GM12878 (cell line): ENCODE results near the gene IFNGR2.

ENCODE experiments used
- CEBPB ChIP-seq, 2 experiments: fragments of 150-350 bp in 1 of 2; IDR thresholded peaks; 2 replicates each; pipeline ENCODE4 v1.6.1; 2012 to 2014; ENCODE audit warnings: low read depth in 2 of 2, low read length in 2 of 2, borderline replicate concordance in 1 of 2, inconsistent platforms in 1 of 2
- EZH2 ChIP-seq: IDR thresholded peaks from 2 replicates; pipeline ENCODE4 v1.6.1; 2012; ENCODE audit warnings: low read depth, mild to moderate bottlenecking, control low read depth, inconsistent platforms, low read length, borderline replicate concordance; ENCODE audit not compliant: control insufficient read depth
- HDAC2 ChIP-seq: fragments of 200-600 bp; sonication (generic); IDR thresholded peaks from 2 replicates; pipeline ENCODE4 v1.6.1; 2017
- MXI1 ChIP-seq: fragments of 150-350 bp; IDR thresholded peaks from 2 replicates; pipeline ENCODE4 v1.6.1; 2011; ENCODE audit warnings: low read depth, mild to moderate bottlenecking, inconsistent platforms, low read length, improper control_type of control experiment
- POLR2A ChIP-seq: IDR thresholded peaks from 2 replicates; pipeline ENCODE4 v1.6.1; 2011; ENCODE audit warnings: low read depth, mild to moderate bottlenecking, low read length
- SMC3 ChIP-seq: IDR thresholded peaks from 2 replicates; pipeline ENCODE4 v1.6.1; 2011; ENCODE audit warnings: low read length, improper control_type of control experiment, borderline replicate concordance
- TCF12 ChIP-seq: IDR thresholded peaks from 2 replicates; pipeline ENCODE4 v1.6.1; 2011; ENCODE audit warnings: low read depth, mild to moderate bottlenecking, low read length
- ZNF207 ChIP-seq: fragments of 450-650 bp; IDR thresholded peaks from 2 replicates; pipeline ENCODE4 v1.6.1; 2014; ENCODE audit warnings: antibody characterized with exemption, mild to moderate bottlenecking, borderline replicate concordance
- TF ChIP-seq, protein P1 (sequence below): fragments of 150-350 bp; IDR thresholded peaks from 2 replicates; pipeline ENCODE4 v1.6.1; 2016; ENCODE audit warnings: low read depth, low read length
- TF ChIP-seq, protein P2 (sequence below), 3 experiments: IDR thresholded peaks in 2 of 3; conservative IDR thresholded peaks in 1 of 3; 2 replicates each; pipeline ENCODE4 v1.5.1; 2011; ENCODE audit warnings: low read depth in 3 of 3, low read length in 3 of 3, mild to moderate bottlenecking in 3 of 3, control low read depth in 2 of 3, moderate library complexity in 2 of 3, inconsistent platforms in 1 of 3, mixed read lengths in 1 of 3; ENCODE audit not compliant: control insufficient read depth in 2 of 3, insufficient read depth in 1 of 3; ENCODE audit errors: extremely low read depth in 1 of 3
- TF ChIP-seq, protein P3 (sequence below): IDR thresholded peaks from 2 replicates; pipeline ENCODE4 v1.6.1; 2012; ENCODE audit warnings: low read depth, low read length, improper control_type of control experiment
- TF ChIP-seq, protein P4 (sequence below): fragments of 450-650 bp; formaldehyde crosslinking; IDR thresholded peaks from 2 replicates; pipeline ENCODE4 v1.5.0; 2022; ENCODE audit warnings: mild to moderate bottlenecking, missing genetic modification characterization

DNA sequence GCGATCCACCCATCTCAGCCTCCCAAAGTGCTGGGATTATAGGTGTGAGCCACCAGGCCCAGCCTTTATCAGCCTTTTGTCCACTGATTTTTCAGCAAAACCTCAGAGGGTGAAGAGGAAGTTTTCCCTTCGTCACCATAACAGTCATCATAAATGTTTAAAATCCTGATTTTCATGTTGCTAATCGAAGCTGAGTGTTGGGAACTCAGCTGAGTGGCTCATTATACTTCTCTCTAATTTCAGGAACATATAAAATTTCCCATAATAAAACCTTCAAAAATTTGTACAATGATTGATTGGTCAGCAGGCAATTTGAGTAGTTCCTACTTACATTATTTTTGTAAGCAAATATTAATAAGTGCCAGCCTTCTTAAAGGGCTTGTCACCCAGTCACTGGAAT, 31.8 kb upstream of the IFNGR2 start:
- TF ChIP-seq HDAC2 (no peak), SMC3 (no peak), CEBPB (IDR thresholded peaks at IDR 0.05; ENCODE audit: borderline replicate concordance in 1 of 2, low read depth in 2 of 2, low read length in 2 of 2) (no peak), POLR2A (no peak), EZH2 (no peak), ZNF207 (no peak), TCF12 (no peak), MXI1 (no peak)
- TF ChIP-seq, protein P1, sequence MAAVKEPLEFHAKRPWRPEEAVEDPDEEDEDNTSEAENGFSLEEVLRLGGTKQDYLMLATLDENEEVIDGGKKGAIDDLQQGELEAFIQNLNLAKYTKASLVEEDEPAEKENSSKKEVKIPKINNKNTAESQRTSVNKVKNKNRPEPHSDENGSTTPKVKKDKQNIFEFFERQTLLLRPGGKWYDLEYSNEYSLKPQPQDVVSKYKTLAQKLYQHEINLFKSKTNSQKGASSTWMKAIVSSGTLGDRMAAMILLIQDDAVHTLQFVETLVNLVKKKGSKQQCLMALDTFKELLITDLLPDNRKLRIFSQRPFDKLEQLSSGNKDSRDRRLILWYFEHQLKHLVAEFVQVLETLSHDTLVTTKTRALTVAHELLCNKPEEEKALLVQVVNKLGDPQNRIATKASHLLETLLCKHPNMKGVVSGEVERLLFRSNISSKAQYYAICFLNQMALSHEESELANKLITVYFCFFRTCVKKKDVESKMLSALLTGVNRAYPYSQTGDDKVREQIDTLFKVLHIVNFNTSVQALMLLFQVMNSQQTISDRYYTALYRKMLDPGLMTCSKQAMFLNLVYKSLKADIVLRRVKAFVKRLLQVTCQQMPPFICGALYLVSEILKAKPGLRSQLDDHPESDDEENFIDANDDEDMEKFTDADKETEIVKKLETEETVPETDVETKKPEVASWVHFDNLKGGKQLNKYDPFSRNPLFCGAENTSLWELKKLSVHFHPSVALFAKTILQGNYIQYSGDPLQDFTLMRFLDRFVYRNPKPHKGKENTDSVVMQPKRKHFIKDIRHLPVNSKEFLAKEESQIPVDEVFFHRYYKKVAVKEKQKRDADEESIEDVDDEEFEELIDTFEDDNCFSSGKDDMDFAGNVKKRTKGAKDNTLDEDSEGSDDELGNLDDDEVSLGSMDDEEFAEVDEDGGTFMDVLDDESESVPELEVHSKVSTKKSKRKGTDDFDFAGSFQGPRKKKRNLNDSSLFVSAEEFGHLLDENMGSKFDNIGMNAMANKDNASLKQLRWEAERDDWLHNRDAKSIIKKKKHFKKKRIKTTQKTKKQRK = no peak
- TF ChIP-seq, protein P2, sequence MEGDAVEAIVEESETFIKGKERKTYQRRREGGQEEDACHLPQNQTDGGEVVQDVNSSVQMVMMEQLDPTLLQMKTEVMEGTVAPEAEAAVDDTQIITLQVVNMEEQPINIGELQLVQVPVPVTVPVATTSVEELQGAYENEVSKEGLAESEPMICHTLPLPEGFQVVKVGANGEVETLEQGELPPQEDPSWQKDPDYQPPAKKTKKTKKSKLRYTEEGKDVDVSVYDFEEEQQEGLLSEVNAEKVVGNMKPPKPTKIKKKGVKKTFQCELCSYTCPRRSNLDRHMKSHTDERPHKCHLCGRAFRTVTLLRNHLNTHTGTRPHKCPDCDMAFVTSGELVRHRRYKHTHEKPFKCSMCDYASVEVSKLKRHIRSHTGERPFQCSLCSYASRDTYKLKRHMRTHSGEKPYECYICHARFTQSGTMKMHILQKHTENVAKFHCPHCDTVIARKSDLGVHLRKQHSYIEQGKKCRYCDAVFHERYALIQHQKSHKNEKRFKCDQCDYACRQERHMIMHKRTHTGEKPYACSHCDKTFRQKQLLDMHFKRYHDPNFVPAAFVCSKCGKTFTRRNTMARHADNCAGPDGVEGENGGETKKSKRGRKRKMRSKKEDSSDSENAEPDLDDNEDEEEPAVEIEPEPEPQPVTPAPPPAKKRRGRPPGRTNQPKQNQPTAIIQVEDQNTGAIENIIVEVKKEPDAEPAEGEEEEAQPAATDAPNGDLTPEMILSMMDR (IDR thresholded peaks at IDR 0.05 in 2 of 3, conservative IDR thresholded peaks at IDR 0.05 in 1 of 3; ENCODE audit: control insufficient read depth in 2 of 3, extremely low read depth in 1 of 3, insufficient read depth in 1 of 3, low read depth in 3 of 3, low read length in 3 of 3) = no peak
- TF ChIP-seq, protein P3, sequence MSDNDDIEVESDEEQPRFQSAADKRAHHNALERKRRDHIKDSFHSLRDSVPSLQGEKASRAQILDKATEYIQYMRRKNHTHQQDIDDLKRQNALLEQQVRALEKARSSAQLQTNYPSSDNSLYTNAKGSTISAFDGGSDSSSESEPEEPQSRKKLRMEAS = no peak
- TF ChIP-seq, protein P4, sequence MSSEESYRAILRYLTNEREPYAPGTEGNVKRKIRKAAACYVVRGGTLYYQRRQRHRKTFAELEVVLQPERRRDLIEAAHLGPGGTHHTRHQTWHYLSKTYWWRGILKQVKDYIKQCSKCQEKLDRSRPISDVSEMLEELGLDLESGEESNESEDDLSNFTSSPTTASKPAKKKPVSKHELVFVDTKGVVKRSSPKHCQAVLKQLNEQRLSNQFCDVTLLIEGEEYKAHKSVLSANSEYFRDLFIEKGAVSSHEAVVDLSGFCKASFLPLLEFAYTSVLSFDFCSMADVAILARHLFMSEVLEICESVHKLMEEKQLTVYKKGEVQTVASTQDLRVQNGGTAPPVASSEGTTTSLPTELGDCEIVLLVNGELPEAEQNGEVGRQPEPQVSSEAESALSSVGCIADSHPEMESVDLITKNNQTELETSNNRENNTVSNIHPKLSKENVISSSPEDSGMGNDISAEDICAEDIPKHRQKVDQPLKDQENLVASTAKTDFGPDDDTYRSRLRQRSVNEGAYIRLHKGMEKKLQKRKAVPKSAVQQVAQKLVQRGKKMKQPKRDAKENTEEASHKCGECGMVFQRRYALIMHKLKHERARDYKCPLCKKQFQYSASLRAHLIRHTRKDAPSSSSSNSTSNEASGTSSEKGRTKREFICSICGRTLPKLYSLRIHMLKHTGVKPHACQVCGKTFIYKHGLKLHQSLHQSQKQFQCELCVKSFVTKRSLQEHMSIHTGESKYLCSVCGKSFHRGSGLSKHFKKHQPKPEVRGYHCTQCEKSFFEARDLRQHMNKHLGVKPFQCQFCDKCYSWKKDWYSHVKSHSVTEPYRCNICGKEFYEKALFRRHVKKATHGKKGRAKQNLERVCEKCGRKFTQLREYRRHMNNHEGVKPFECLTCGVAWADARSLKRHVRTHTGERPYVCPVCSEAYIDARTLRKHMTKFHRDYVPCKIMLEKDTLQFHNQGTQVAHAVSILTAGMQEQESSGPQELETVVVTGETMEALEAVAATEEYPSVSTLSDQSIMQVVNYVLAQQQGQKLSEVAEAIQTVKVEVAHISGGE (CRISPR knock-in tag) = no peak
